ENCODE measurements around the gene PARD3B.

Gene PARD3B

DNA sequence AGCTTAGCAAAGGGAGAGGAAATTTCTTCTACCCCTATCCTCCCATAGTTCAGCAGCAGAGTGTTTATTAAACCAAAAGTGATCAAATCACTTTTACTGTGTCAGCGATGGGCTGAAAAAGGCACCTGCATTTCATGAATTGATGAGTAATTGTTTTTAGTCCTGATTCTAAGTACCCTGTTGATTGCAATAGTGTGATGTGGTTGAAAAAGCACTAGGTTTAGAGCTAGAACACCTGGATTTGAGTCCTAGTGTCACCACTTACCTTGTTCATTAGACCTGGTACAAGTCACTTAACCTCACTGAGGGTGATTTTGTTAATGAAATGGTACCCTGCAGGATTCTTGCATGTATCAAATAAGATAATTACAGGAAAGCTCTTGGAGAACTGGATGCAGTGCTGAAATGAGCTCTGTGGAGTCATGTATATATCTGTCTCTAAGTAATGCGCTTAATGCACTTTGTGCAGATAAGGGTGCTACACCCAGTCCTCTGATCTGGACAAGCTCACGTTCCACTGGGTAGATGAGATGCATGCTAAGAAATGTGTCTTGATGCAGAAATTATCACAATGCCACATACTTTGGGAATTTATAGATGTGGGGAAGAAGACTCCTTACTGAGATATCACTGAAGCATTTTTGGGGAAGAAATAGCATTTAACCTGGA lies 289.6 kb downstream of the PARD3B start:
- no peak for DNase-seq (ENCODE audit: low read depth, low spot score)

DNA sequence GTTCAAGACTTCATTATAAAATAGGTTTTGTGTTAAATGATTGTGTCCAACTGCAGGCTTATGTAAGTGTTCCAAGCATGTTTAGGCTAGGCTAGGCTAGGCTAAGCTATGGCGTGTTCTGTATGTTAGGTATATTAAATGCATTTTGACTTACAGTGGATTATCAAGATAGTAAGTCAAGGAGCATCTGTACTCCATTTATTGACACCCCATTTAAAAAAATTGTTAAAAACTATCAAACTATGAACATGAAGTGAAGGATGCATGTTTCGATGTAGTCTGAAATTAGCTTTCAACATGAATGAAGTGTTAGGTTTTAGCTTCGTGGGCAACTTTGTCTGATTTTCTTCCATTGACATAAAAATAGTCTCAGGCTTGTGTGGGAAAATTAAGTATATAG lies 290.5 kb downstream of the PARD3B start:
- no peak for DNase-seq (ENCODE audit: low read depth, low spot score)

DNA sequence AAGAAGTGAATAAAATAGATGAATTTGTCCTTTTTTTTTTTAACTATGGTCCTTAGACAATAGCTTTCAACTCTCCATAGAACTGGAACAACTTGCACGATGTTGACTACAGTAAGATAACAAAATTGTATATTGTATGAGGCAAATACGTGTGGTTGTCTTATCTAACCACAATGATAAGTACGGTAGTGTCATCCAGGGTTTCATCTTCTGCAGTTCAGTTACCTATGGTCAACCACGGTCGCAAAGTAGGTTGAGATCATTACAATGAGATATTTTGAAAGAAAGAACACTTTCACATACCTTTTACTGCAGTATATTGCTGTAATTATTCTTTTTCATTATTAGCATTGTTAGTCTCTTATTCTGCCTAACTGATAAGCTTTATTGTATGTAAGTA lies 295.2 kb downstream of the PARD3B start:
- no peak for DNase-seq (ENCODE audit: low read depth, low spot score)

DNA sequence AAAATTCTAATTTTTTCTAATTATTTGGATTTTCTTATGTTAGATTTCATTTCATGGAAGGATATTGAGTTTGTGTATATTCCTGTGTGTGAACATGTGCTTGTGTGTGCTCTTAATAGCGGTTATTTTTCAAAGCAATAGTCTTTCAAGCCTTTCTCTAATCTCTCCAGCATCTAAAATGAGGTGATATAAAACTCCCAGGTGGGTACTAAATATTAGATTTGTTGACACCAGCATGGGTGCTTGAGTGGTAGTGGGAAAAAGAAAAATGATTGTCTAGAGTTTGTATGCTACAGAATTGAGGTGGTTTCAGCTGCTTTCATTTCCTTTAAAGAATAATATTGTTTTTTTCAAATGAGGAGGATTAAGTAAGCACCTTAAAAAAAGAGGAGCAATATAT lies 296.8 kb downstream of the PARD3B start:
- no peak for DNase-seq (ENCODE audit: low read depth, low spot score)

DNA sequence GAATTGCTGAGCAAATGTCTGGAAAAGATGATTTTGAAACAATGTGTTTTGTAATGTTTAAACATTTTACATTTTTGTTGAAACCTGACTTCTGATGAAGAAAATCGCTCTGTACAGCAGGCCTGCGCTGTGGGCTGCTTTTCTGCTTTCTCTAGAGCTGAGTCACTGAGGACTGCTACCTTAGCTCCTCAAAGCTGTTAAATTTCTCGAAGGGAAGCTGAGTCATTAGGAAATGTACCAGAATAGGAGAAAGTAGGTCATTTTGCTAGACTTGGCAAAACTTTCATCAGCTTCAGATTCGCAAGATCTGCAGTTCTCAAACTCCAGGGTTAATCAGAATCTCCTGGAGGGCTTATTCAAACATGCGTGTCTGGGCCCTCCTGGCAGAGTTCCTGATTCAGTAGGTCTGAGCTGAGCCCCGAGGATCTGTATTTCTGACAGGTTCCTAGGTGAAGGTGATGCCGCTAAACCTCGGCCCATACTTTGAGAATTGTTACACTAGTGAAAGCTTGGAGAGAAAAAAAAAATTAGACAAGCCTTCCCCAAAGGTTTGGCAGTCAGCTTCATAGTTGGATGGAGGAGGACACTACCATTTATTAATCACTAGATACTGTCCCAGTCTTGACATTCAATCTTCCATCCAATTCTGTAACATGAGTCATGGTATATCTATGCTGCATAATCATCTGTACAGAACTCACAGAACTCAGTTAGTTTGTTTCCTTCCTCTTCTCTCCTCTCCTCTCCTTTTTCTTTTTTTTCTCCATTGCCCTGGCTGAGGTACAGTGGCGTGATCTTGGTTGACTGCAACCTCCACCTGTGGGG lies 297.6 kb downstream of the PARD3B start:
- no peak for DNase-seq (ENCODE audit: low read depth, low spot score)

DNA sequence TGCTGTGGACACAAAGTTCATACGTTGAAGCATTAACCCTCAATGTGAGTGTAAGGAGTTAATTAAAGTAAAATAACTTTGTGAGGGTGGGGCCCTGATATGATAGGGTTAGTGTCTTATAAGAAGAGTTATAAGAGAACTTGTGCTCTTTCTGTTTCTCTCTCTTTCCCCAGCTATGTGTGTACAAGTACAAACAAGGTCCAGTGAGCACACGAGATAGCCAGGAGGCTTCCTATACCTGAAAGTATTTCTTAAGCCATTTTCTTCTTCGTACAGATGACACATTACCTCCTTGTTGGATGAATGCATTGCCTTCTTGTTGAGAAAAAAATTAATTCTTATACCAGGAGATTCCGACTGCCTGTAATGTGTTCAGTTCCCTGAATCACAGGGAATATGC lies 301.2 kb downstream of the PARD3B start:
- DNase-seq (ENCODE audit: low read depth, low spot score) = no peak

DNA sequence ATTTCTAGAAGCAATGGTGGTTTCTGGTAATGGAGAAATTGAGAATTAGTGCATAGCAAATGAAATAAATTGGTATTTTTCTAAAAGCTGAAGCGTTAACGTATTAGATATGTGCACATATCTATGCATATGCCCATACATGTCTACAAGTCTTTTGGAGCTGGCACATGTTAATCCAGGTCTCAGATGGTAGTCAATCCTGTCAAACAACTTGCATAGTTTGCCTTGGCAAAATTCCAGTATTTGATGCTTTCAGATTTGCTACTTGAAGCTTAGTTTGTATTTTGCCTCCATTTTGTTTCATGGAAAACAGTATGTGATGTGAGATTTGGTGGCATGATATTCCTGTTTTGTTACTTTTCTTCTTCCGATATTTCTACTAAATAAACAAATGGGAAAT lies 304.6 kb downstream of the PARD3B start:
- no peak for DNase-seq (ENCODE audit: low read depth, low spot score)

DNA sequence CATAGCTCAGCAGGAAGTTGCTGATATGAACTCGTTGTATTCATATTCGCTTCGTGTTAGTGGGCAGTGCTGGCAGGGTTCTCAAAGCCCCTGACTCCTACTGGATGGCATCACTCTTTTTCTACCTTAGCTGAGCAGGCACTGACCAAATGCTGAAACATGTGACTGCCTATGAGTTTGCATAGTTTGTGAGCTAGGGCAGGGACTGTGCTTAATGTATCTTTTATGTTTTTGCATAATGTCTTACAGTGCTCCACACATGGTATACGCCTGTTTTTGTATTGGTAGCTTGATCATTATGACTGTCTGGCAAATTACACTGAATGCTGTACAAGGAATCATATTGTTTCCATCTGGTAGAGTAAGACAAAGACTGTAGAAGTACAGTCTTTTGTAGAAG lies 305.3 kb downstream of the PARD3B start:
- no peak for DNase-seq (ENCODE audit: low read depth, low spot score)

DNA sequence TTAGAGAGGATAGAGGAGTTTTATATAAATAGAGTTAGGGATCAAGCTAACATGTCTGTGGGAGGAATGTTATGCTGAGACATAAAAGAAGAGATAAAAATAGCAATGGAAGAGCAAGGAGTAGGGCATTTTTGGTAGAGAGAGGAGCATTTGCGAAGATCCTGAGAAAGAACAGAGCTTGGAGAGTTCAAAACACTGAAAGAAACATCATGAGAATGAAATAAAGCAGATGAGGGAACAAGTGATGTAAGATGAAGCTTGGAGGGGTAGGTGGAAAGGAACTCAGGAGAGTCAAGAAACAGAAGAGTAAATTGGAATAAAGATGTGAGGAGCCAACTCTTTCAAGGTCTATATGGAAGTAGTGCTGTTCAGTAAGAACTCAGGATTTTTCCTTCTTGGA lies 308.6 kb downstream of the PARD3B start:
- DNase-seq (ENCODE audit: low read depth, low spot score) = no peak

DNA sequence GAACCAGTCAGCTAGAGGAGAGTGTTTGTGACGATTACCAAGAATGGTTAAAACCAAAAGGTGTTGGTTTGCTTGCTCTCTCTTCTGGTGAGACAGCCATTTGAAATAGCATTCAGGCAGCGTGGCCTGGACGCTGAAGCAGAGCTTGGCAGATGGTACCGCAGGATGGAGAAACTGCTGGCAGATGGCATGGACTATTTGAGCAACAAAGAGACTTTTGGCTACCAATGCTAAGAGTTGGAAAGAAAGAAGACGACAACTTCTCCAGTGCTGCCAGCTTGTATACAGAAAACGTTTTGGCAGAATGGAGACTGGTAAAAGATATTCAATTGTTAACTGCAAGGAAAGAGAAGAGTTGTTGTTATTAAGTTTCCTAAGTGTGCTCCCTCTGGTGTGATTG lies 315.0 kb downstream of the PARD3B start:
- no peak for DNase-seq (ENCODE audit: low read depth, low spot score)

DNA sequence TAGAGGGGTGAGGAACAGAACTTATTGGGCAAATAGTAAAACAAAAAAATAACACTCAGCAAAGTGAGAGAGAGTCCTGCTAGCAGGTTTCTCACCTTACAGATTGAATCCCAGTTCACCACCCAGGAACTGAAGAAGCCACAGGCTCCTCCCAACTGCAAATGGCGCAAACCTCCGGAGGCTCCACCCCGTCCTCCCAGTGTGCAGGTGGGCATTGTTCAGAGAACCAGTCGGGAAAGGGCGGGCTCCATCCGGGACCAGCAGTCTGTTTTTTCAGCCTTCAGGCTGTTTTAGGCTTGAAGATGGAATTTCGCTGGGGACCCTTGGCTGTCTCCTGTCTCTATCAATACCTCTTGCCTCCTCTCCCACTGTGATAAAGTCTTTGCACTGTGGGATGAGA lies 317.5 kb downstream of the PARD3B start:
- peak; percentile 46 for DNase-seq (ENCODE audit: low read depth, low spot score)

DNA sequence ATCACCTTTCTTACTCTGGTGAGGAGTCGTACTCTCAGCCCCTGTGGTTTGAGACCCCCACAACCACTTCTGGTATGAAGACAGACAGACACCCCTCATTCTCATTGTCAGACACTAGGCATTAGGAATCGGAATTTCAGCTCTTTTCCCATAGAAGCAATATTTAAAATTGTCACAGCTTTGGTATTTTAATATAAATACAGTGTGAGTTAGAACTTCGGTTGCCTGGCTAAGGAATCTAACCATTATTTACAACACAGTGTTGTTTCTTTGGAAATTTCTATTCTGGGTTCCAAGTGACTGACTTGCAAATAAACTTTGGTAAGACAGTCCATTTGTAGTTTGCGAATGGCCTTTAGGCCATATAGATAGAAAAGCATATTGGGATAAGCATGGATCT lies 318.1 kb downstream of the PARD3B start:
- DNase-seq (ENCODE audit: low read depth, low spot score) = no peak

DNA sequence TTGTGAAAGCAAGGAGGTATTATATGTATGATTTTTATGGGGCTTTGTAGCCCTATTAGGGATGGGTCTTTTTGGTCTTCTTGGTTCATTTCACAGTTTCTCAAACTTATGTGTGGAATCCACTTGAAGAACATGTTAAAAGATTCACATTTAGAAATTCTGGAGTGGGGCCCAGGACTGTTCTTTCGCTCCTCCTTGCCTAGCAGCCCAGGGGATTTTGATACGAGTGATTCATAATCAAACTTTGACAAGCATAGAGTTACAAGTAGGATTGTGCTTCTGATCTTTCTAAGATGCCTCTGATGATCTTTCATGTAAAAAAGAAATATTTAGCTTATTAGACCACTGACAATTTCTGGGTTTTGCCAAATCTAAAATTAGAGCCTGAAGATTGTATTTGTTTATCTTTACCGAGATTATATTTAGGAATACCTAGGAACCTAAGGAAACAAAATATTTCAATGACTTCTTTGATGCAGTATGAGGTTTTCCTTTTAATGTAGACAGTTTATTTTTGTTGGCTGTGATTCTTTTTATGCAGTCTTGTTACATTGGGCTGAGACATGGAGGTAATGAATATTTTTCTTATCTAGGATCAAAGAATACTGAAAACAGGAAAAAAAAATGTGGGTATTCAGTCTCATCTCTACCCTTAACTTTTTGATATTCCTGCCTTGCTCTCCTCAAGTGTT lies 324.0 kb downstream of the PARD3B start:
- no peak for DNase-seq (ENCODE audit: low read depth, low spot score)

DNA sequence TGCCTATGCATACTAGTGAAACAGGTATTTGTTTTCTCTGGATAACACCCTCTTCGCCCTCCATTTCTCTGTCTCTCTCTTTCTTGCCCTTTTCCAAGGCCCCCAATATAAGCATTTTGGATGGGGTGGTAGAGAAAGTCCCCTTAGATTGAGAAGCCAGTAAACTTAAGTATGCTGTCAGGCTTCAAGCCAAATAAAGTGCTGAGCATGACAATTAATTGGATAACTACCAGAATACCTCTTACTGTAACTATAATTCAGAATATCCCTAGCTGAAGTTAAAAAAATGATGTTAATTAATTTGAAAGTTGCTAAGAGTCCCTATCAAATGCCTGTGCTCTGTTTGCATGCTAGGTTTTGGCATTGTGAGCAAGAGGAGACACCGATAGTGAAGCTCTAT lies 324.8 kb downstream of the PARD3B start:
- DNase-seq (ENCODE audit: low read depth, low spot score) = no peak

DNA sequence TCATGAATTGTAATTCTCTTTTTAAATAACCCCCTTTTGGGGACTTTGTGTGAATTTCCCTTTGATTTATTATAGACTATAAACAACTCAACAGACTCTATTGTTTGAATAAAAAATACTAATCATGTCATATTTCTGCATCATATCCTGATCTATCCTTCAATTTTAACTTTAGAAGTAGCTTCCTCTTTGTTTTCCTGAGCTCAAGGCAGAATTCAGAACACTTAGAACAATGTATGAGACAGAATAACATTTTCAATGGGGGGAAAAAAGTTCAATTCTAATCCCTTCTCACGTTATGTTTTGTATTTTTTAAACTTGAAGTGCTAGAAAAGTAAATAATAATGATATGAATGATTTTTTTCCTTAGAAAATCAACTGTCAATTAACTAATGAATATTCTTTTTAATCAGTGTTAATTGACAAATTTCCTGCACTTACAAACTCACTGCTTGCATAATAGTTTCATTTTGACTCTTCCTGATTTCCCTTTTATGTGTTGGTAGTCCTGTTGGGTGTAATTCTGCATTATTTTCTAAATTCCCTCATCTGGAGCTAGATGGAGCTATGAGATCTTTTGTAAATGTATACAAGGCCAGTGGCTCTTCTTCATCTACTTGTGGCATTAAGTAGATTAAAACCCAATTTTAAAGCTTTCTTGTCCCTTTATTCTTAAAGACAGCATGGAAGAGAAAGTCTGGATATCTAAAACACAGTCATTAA lies 326.1 kb downstream of the PARD3B start:
- DNase-seq (ENCODE audit: low read depth, low spot score) = no peak

DNA sequence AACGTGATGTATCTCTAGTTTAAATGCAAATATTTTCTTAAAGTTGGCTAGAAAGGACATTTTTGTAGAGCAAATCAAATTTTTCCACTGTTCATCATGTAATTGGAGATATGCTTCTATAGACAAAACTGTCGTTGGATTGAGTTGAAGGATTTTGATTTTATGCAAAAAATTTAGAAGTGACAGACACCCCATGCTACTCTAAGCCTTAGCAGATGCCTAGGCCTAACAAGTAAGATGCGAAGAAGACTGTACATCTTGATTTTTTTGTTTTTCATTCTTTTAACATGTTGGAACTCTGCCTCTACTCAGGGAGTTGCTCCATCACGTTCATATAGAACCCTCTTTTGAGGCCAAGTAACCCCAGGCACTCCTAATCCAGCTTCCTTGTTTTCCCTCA lies 331.0 kb downstream of the PARD3B start:
- DNase-seq (ENCODE audit: low read depth, low spot score) = no peak

DNA sequence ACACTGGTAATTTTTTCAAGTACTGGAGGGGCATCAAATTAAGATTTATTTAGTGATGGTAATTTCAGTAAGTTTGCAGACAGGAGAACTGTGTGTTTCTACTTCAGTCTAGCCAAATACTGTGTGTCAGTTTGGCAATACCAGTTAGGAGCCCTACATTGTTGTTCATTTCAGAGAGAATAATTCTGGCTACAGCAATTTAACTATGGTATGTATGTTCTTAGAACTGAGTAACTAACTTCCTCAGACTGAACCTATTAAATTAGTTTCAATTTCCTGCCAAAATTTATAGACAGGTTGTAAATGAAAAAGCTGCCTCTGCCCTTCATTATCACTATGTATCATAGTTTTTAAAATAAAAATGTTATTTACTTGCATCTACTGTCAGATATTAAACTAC lies 332.4 kb downstream of the PARD3B start:
- no peak for DNase-seq (ENCODE audit: low read depth, low spot score)

DNA sequence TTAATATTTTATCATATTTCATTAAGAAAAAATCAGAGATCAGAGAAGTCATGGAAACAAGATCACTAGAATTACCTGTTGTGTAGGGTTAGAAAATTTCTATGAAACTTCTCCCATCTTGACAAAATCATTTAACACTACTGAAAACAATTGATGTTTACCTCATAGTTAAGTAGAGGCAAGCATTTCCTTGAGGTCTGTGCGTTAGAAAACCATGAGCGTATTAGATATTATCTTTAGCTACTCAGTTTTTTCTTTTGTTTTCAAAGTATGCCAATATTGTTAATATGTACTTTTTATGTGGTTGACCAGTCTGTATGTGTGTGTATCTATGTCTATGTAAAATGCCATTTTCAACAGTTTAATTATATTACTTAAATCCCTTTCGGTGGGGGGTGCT lies 335.7 kb downstream of the PARD3B start:
- no peak for DNase-seq (ENCODE audit: low read depth, low spot score)

DNA sequence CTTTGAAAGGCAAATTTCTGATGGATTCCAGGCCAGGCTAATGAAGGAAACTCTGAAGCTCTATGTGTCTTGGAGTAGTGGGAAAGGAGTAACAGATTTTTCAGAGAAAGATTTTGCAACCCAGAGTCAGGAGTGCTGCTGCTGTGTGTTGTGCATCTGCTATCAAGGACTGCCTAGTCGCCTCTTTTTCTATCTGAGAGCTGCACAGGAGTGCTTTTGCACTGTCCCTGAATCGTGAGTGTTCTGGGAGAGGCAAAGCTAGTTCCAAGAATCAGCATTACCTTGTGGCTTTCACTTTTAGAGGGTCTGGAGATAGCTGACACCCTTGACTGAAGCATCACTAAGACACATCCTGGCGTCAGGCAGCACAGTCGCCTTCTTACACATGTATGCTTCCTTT lies 336.4 kb downstream of the PARD3B start:
- no peak for DNase-seq (ENCODE audit: low read depth, low spot score)

DNA sequence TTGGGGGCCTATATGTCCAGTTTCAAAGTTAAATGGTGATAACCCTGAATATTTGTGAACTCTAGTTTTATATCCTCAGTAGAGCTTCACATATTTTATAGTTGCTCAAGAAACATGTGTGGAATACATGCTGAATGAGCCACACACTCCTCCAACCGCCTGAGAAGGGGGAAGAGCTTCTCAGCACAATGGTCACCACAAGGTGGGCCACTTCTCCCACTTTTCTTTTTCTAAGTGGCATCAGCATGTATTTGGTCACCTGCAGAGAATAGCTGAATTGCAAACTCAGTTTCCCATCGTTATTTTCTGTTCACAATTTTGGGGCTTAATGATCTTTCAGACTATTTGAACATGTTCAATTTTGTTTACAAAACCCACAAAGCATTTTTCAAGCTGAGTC lies 340.5 kb downstream of the PARD3B start:
- DNase-seq (ENCODE audit: low read depth, low spot score) = no peak

DNA sequence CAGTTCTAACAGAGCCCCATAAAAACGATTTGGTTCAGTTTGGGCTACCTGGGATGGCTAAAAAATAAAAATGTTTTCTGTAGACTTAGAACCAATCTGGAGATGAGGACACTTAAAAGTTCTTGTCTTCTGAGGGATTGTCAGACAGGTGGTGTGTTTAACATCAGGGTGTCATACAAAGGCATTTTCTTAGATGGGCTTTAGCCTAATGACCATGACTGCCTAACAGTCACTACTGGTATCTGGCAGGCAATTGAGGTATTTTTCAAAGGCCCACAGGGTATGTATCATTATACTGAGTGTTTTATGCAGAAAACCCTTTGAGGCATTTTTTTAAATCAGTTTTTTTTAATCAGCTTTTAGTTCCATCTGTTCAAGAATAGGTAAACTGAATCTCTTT lies 341.4 kb downstream of the PARD3B start:
- DNase-seq (ENCODE audit: low read depth, low spot score) = no peak

DNA sequence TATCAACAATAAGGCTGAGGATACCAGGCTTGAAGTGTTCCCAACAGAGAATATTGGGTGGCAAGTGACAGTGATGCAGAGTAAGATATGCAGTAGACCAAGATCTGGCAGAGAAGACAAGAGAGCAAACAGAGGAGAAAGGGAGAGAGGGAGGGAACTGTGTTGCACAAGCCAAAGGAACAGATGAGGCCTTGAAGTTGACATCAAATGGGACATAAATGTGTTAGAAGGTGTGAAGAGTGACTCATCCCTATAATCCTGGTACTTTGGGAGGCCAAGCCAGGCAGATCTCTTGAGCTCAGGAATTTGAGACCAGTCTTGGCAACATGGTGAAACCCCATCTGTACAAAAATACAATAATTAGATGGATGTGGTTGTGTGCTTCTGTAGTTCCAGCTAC lies 342.9 kb downstream of the PARD3B start:
- no peak for DNase-seq (ENCODE audit: low read depth, low spot score)

Data from ELF-1 (cell line).